Keratinocyte (primary cell): ENCODE measurements around the gene P3H2.

Experiments
- EZH2 ChIP-seq: IDR thresholded peaks from one replicate; pipeline ENCODE4 v1.6.1; 2012; ENCODE audit warnings: inconsistent platforms, mild to moderate bottlenecking, low read length, moderate library complexity
- TF ChIP-seq, protein P1 (sequence below), 3 experiments: IDR thresholded peaks in 1 of 3; conservative IDR thresholded peaks in 1 of 3; optimal IDR thresholded peaks in 1 of 3; 2 replicates in 2 of 3; 3 replicates in 1 of 3; pipeline versions ENCODE3 to v1.5.1; 2011; ENCODE audit warnings: low read length in 3 of 3, mild to moderate bottlenecking in 3 of 3, moderate library complexity in 2 of 3, control low read depth in 1 of 3, inconsistent platforms in 1 of 3; ENCODE audit not compliant: insufficient read depth in 2 of 3; ENCODE audit errors: extremely low read depth in 1 of 3

DNA sequence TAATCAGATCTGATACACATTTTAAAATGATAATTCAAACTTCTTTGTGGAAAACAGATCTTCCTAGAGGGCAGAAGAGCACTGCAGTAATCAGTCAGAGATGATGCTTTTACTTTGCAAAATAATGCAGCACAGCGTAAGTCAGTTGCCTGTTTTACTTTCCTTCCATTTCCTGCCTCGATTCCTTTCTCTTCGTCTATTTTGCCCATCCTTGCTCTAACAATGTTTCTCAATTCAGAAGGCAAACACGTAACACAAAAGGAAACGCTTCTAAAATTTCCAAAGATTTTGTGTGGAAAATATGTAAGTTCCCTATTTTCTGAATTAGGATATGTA is 119.9 kb downstream of the P3H2 start:
- TF ChIP-seq, protein P1, sequence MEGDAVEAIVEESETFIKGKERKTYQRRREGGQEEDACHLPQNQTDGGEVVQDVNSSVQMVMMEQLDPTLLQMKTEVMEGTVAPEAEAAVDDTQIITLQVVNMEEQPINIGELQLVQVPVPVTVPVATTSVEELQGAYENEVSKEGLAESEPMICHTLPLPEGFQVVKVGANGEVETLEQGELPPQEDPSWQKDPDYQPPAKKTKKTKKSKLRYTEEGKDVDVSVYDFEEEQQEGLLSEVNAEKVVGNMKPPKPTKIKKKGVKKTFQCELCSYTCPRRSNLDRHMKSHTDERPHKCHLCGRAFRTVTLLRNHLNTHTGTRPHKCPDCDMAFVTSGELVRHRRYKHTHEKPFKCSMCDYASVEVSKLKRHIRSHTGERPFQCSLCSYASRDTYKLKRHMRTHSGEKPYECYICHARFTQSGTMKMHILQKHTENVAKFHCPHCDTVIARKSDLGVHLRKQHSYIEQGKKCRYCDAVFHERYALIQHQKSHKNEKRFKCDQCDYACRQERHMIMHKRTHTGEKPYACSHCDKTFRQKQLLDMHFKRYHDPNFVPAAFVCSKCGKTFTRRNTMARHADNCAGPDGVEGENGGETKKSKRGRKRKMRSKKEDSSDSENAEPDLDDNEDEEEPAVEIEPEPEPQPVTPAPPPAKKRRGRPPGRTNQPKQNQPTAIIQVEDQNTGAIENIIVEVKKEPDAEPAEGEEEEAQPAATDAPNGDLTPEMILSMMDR (optimal IDR thresholded peaks at IDR 0.05 in 1 of 3, IDR thresholded peaks at IDR 0.05 in 1 of 3, conservative IDR thresholded peaks at IDR 0.05 in 1 of 3; ENCODE audit: extremely low read depth in 1 of 3, insufficient read depth in 2 of 3, low read length in 3 of 3), result no peak
- no peak for TF ChIP-seq EZH2
